ENCODE results near the gene PDE4D.

PDE4D gene

GRCh38 chr5:59179704-59180103 lies 713.8 kb downstream of the PDE4D start:
- no peak for DNase-seq (ENCODE audit: low read depth, low spot score)

- DNase-seq (ENCODE audit: low read depth, low spot score), result no peak
Observed at GRCh38 chr5:59178482-59178881, 715.0 kb downstream of the PDE4D start.

GRCh38 chr5:59178071-59178470 lies 715.5 kb downstream of the PDE4D start:
- DNase-seq (ENCODE audit: low read depth, low spot score), result no peak

- no peak for DNase-seq (ENCODE audit: low read depth, low spot score)
Observed at GRCh38 chr5:59177644-59178043, 715.9 kb downstream of the PDE4D start.

- peak; percentile 56 for DNase-seq (ENCODE audit: low read depth, low spot score)
Observed at GRCh38 chr5:59174248-59174844, 719.2 kb downstream of the PDE4D start.

GRCh38 chr5:59173578-59173977 lies 719.9 kb downstream of the PDE4D start:
- DNase-seq (ENCODE audit: low read depth, low spot score), result no peak

GRCh38 chr5:59171131-59171530 lies 722.4 kb downstream of the PDE4D start:
- no peak for DNase-seq (ENCODE audit: low read depth, low spot score)

GRCh38 chr5:59169768-59170150 lies 723.8 kb downstream of the PDE4D start:
- DNase-seq (ENCODE audit: low read depth, low spot score), result no peak

GRCh38 chr5:59169081-59169767 lies 724.3 kb downstream of the PDE4D start:
- DNase-seq (ENCODE audit: low read depth, low spot score), result no peak

- DNase-seq (ENCODE audit: low read depth, low spot score), result no peak
Observed at GRCh38 chr5:59168067-59168466, 725.5 kb downstream of the PDE4D start.

GRCh38 chr5:59164041-59164830 lies 729.3 kb downstream of the PDE4D start:
- no peak for DNase-seq (ENCODE audit: low read depth, low spot score)

GRCh38 chr5:59161221-59162105 lies 732.1 kb downstream of the PDE4D start:
- DNase-seq (ENCODE audit: low read depth, low spot score), result no peak

GRCh38 chr5:59158637-59159391 lies 734.7 kb downstream of the PDE4D start:
- DNase-seq (ENCODE audit: low read depth, low spot score), result no peak

GRCh38 chr5:59158165-59158564 lies 735.4 kb downstream of the PDE4D start:
- no peak for DNase-seq (ENCODE audit: low read depth, low spot score)

GRCh38 chr5:59157068-59157467 lies 736.5 kb downstream of the PDE4D start:
- DNase-seq (ENCODE audit: low read depth, low spot score), result no peak

- DNase-seq (ENCODE audit: low read depth, low spot score), result peak; percentile 49
Observed at GRCh38 chr5:59152701-59153245, 740.8 kb downstream of the PDE4D start.

- DNase-seq (ENCODE audit: low read depth, low spot score), result no peak
Observed at GRCh38 chr5:59151162-59151889, 742.2 kb downstream of the PDE4D start.

GRCh38 chr5:59149827-59150226 lies 743.7 kb downstream of the PDE4D start:
- no peak for DNase-seq (ENCODE audit: low read depth, low spot score)

GRCh38 chr5:59149271-59149670 lies 744.3 kb downstream of the PDE4D start:
- no peak for DNase-seq (ENCODE audit: low read depth, low spot score)

GRCh38 chr5:59146729-59147128 lies 746.8 kb downstream of the PDE4D start:
- DNase-seq (ENCODE audit: low read depth, low spot score), result no peak
